H1 (cell line): ENCODE data around the gene YWHAE.

Source experiments
- CHD2 ChIP-seq: IDR thresholded peaks from 2 replicates; pipeline ENCODE4 v1.6.1; 2012; ENCODE audit warnings: low read length, improper control_type of control experiment
- EGR1 ChIP-seq: IDR thresholded peaks from 2 replicates; pipeline ENCODE4 v1.6.1; 2011; ENCODE audit warnings: low read depth, low read length, borderline replicate concordance
- EZH2 ChIP-seq: fragments of 200-600 bp; sonication (generic); IDR thresholded peaks from 2 replicates; pipeline ENCODE4 v1.7.1; 2012; ENCODE audit warnings: low read depth, mild to moderate bottlenecking, moderate library complexity, low read length, inconsistent platforms; ENCODE audit not compliant: severe bottlenecking
- HDAC6 ChIP-seq: IDR thresholded peaks from one replicate; pipeline ENCODE4 v1.7.1; 2012; ENCODE audit warnings: low read depth, mild to moderate bottlenecking, inconsistent platforms, low read length, moderate library complexity
- POLR2A ChIP-seq, 2 experiments: IDR thresholded peaks; 1 replicate in 1 of 2; 2 replicates in 1 of 2; pipeline ENCODE4 v1.6.1; 2011; ENCODE audit warnings: low read depth in 2 of 2, low read length in 2 of 2, mild to moderate bottlenecking in 2 of 2; ENCODE audit errors: control extremely low read depth in 1 of 2
- RFX5 ChIP-seq: IDR thresholded peaks from 2 replicates; pipeline ENCODE4 v1.6.1; 2011; ENCODE audit warnings: low read depth, low read length, improper control_type of control experiment, borderline replicate concordance
- TF ChIP-seq, protein P1 (sequence below), 3 experiments: IDR thresholded peaks; 1 replicate in 2 of 3; 2 replicates in 1 of 3; pipeline versions ENCODE4 v1.5.1 to v1.6.1; 2011; ENCODE audit warnings: low read length in 3 of 3, mild to moderate bottlenecking in 3 of 3, inconsistent platforms in 2 of 3, low read depth in 1 of 3, moderate library complexity in 1 of 3; ENCODE audit not compliant: insufficient read depth in 1 of 3; ENCODE audit errors: control extremely low read depth in 1 of 3

DNA sequence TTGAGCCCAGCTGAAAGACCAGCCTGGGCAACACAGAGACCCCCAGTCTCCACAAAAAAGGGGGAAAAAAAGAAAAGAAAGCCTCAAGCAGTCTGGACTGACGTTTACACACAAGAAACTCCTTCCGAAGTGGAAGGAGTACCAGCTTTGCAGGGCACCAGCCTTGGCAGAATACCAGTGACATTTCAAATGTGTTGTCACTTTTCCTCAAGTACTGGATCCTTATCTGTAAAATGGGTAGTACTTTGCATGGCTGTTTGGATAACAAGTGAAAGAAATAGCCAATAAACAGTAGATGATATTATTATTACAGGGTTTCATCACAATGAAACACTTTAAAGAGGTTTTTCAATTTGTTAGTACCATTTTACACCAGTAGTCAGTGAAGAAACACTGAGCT lies 14.2 kb downstream of the YWHAE start:
- TF ChIP-seq CHD2 = no peak
- no peak for TF ChIP-seq RFX5
- TF ChIP-seq, protein P1, sequence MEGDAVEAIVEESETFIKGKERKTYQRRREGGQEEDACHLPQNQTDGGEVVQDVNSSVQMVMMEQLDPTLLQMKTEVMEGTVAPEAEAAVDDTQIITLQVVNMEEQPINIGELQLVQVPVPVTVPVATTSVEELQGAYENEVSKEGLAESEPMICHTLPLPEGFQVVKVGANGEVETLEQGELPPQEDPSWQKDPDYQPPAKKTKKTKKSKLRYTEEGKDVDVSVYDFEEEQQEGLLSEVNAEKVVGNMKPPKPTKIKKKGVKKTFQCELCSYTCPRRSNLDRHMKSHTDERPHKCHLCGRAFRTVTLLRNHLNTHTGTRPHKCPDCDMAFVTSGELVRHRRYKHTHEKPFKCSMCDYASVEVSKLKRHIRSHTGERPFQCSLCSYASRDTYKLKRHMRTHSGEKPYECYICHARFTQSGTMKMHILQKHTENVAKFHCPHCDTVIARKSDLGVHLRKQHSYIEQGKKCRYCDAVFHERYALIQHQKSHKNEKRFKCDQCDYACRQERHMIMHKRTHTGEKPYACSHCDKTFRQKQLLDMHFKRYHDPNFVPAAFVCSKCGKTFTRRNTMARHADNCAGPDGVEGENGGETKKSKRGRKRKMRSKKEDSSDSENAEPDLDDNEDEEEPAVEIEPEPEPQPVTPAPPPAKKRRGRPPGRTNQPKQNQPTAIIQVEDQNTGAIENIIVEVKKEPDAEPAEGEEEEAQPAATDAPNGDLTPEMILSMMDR (IDR thresholded peaks at IDR 0.05; ENCODE audit: control extremely low read depth in 1 of 3, insufficient read depth in 1 of 3, low read depth in 1 of 3, low read length in 3 of 3) = no peak
- TF ChIP-seq EGR1 = no peak
- no peak for TF ChIP-seq POLR2A (IDR thresholded peaks at IDR 0.05; ENCODE audit: control extremely low read depth in 1 of 2, low read depth in 2 of 2, low read length in 2 of 2)
- TF ChIP-seq HDAC6 = no peak
- no peak for TF ChIP-seq EZH2
